GM23338 (cell line): Measurements from ENCODE around the gene ENTR1. TPM values are rescaled to one million over a fixed set of nuclear protein-coding genes. Genes with fewer than 3 reads are reported as not detected.

Experiments
- ATAC-seq: fragments of 200-7000 bp; cut with Tn5 transposase; 3 replicates; pipeline ENCODE4 v1.9.1; 2020
- DNase-seq: peaks from one replicate; pipeline ENCODE4 v3.0.0-alpha.2; 2015; ENCODE audit warnings: low spot score
- H2AFZ ChIP-seq: fragments of 200-600 bp; sonication (generic); 2 replicates; pipeline ENCODE4 v1.8.0; 2016; ENCODE audit warnings: antibody characterized with exemption, mild to moderate bottlenecking, moderate library complexity
- H3F3A ChIP-seq: fragments of 200-600 bp; sonication (generic); replicated peaks from 2 replicates; pipeline ENCODE4 v1.8.0; 2017; ENCODE audit warnings: antibody characterized with exemption, mixed run types, low read depth
- H3K27ac ChIP-seq: fragments of 200-600 bp; sonication (generic); 2 replicates; pipeline ENCODE4 v1.6.1; 2016; ENCODE audit warnings: low read depth
- H3K27me3 ChIP-seq: fragments of 200-600 bp; sonication (generic); 2 replicates; pipeline ENCODE4 v1.8.0; 2016; ENCODE audit warnings: mild to moderate bottlenecking, mixed run types, moderate library complexity; ENCODE audit not compliant: insufficient read depth
- H3K36me3 ChIP-seq: fragments of 200-600 bp; sonication (generic); 2 replicates; pipeline ENCODE4 v1.8.0; 2016; ENCODE audit warnings: mild to moderate bottlenecking; ENCODE audit not compliant: insufficient read depth
- H3K4me1 ChIP-seq: fragments of 200-600 bp; sonication (generic); 2 replicates; pipeline ENCODE4 v1.8.0; 2016; ENCODE audit warnings: mild to moderate bottlenecking, moderate library complexity; ENCODE audit not compliant: insufficient read depth
- H3K4me2 ChIP-seq: fragments of 200-600 bp; sonication (generic); 2 replicates; pipeline ENCODE4 v1.7.1; 2017; ENCODE audit warnings: mixed run types
- H3K4me3 ChIP-seq: fragments of 200-600 bp; sonication (generic); 2 replicates; pipeline ENCODE4 v1.6.1; 2016; ENCODE audit warnings: mixed run types
- H3K79me2 ChIP-seq: fragments of 200-600 bp; sonication (generic); replicated peaks from 2 replicates; pipeline ENCODE4 v1.8.0; 2017; ENCODE audit warnings: mild to moderate bottlenecking; ENCODE audit not compliant: insufficient read depth
- H3K9me2 ChIP-seq: fragments of 200-600 bp; sonication (generic); 2 replicates; pipeline ENCODE4 v1.8.0; 2017; ENCODE audit not compliant: insufficient read depth
- H4K20me1 ChIP-seq: fragments of 200-600 bp; sonication (generic); replicated peaks from 2 replicates; pipeline ENCODE4 v1.8.0; 2017; ENCODE audit warnings: mild to moderate bottlenecking; ENCODE audit not compliant: insufficient read depth
- H3K27ac Mint-ChIP-seq: 2 replicates; pipeline ENCODE4 v1.8.0; 2020; ENCODE audit warnings: inconsistent platforms, mild to moderate bottlenecking, moderate library complexity, mixed read lengths
- H3K27me3 Mint-ChIP-seq: 3 replicates; pipeline ENCODE4 v1.8.0; 2022; ENCODE audit warnings: low read depth, mild to moderate bottlenecking, moderate library complexity, mixed read lengths, inconsistent platforms; ENCODE audit not compliant: insufficient read depth, poor library complexity
- H3K36me3 Mint-ChIP-seq: 3 replicates; pipeline ENCODE4 v1.8.0; 2021; ENCODE audit warnings: low read depth, mild to moderate bottlenecking, inconsistent platforms, moderate library complexity, mixed read lengths
- H3K4me1 Mint-ChIP-seq: 3 replicates; pipeline ENCODE4 v1.8.0; 2020; ENCODE audit warnings: mild to moderate bottlenecking, inconsistent platforms, mixed read lengths
- H3K4me3 Mint-ChIP-seq: 3 replicates; pipeline ENCODE4 v1.8.0; 2021; ENCODE audit warnings: moderate library complexity, mild to moderate bottlenecking, inconsistent platforms, mixed read lengths
- H3K9me3 Mint-ChIP-seq: 3 replicates; pipeline ENCODE4 v1.8.0; 2020; ENCODE audit warnings: moderate library complexity, mild to moderate bottlenecking, inconsistent platforms, mixed read lengths
- CREB1 ChIP-seq: fragments of 250-450 bp; sonication (Bioruptor Pico); IDR thresholded peaks from 2 replicates; pipeline ENCODE4 v1.5.0; 2020; ENCODE audit warnings: low read depth, mild to moderate bottlenecking, moderate library complexity
- EZH2 ChIP-seq: fragments of 200-600 bp; sonication (generic); IDR thresholded peaks from one replicate; pipeline ENCODE4 v1.8.0; 2017; ENCODE audit warnings: antibody characterized with exemption, mild to moderate bottlenecking, low read depth; ENCODE audit not compliant: unreplicated experiment
- EZH2phosphoT487 ChIP-seq: fragments of 200-600 bp; sonication (generic); IDR thresholded peaks from one replicate; pipeline ENCODE4 v1.8.1; 2018; ENCODE audit warnings: antibody characterized with exemption; ENCODE audit not compliant: unreplicated experiment
- JUNB ChIP-seq: IDR thresholded peaks from one replicate; pipeline ENCODE4 v1.6.1; 2016; ENCODE audit warnings: antibody characterized with exemption; ENCODE audit not compliant: unreplicated experiment
- NANOG ChIP-seq: IDR thresholded peaks from 2 replicates; pipeline ENCODE4 v1.6.1; 2016; ENCODE audit warnings: antibody characterized with exemption, borderline replicate concordance
- POLR2AphosphoS5 ChIP-seq: IDR thresholded peaks from 2 replicates; pipeline ENCODE4 v1.6.1; 2016; ENCODE audit warnings: antibody characterized with exemption, low read depth
- STAT1 ChIP-seq: IDR thresholded peaks from one replicate; pipeline ENCODE4 v1.6.1; 2016; ENCODE audit warnings: antibody characterized with exemption; ENCODE audit not compliant: unreplicated experiment
- ZNF114 ChIP-seq: fragments of 250-450 bp; sonication (Bioruptor Pico); IDR thresholded peaks from 2 replicates; pipeline ENCODE4 v1.5.0; 2020; ENCODE audit warnings: mild to moderate bottlenecking, moderate library complexity
- ZNF331 ChIP-seq: fragments of 250-450 bp; sonication (Bioruptor Pico); IDR thresholded peaks from 2 replicates; pipeline ENCODE4 v1.5.0; 2020; ENCODE audit warnings: low read depth, mild to moderate bottlenecking, moderate library complexity
- polyA plus RNA-seq: library from polyadenylated mRNA; unstranded; fragments of >200 nt; fragmentation: Nextera tagmentation; extraction: Ambion mirVana; gene quantifications from 2 replicates; pipeline ENCODE4 v1.2.1, GENCODE V29; 2016
- total RNA-seq: library from RNA; depleted of rRNA; stranded (reverse); fragments of >200 nt; shearing (Covaris generic); gene quantifications from 2 replicates; pipeline ENCODE4 v1.2.3, GENCODE V29; 2014
- TF ChIP-seq, protein P1 (sequence below): fragments of 250-450 bp; sonication (Bioruptor Pico); IDR thresholded peaks from 2 replicates; pipeline ENCODE4 v1.5.0; 2020; ENCODE audit warnings: mild to moderate bottlenecking, moderate library complexity
- TF ChIP-seq, protein P2 (sequence below), 2 experiments: fragments of 200-600 bp in 1 of 2; sonication (generic) in 1 of 2; conservative IDR thresholded peaks; 2 replicates each; pipeline versions ENCODE4 v1.5.1 to v1.6.1; 2016 to 2017; ENCODE audit warnings: antibody characterized with exemption in 2 of 2, low read depth in 2 of 2, mild to moderate bottlenecking in 2 of 2, moderate library complexity in 1 of 2
- TF ChIP-seq, protein P3 (sequence below): IDR thresholded peaks from 2 replicates; pipeline ENCODE4 v1.6.1; 2016; ENCODE audit warnings: antibody characterized with exemption
- TF ChIP-seq, protein P4 (sequence below): IDR thresholded peaks from one replicate; pipeline ENCODE4 v1.6.1; 2018; ENCODE audit warnings: antibody characterized with exemption; ENCODE audit not compliant: unreplicated experiment

Gene ENTR1
- total and polyA plus RNA-seq, 2 experiments from 2014 or later = 25.6 to 91.9 TPM

DNA sequence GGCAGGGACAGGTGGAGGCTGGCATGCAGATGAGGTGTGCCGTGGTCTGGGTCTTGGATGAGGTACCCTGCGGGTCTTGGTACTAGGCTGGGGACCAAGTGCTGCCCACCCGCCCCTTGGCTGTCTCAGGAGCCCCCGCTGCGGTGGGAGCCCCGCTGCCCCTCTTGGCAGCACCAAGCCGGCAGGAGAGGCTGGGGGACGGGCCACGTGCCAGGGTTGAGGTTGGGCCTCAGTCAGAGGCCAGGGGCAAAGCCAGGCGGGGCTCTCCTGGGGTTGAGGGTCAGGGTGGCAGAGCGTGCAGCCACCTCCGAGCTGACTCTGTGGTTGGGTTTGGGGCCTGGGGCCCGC, 38.9 kb downstream of the ENTR1 start:
- Histone ChIP-seq H4K20me1 (no peaks in the 10 kb centered on the region; the same call in 1 of the 2 replicates), H3K4me3 (no peak overlapping the region), H3K9me2 (no peaks in the 10 kb centered on the region), H3K27me3 (no peaks in the 10 kb centered on the region), H3K27ac (no peak overlapping the region), H3K4me1 (no peaks in the 10 kb centered on the region), H3F3A (no peaks in the 10 kb centered on the region), H3K79me2 (no peaks in the 10 kb centered on the region), H3K36me3 (no peaks in the 10 kb centered on the region), H3K4me2 (no peak overlapping the region), H2AFZ (no peak overlapping the region)
- H3K4me3 Mint-ChIP-seq = no peak overlapping the region
- ATAC-seq (no peak), DNase-seq (no peak)
- peaks cover 6% of the 10 kb centered on the region; the same call in 2 of the 3 replicates for H3K36me3 Mint-ChIP-seq
- H3K4me1 Mint-ChIP-seq = no peaks in the 10 kb centered on the region
- TF ChIP-seq, protein P1, sequence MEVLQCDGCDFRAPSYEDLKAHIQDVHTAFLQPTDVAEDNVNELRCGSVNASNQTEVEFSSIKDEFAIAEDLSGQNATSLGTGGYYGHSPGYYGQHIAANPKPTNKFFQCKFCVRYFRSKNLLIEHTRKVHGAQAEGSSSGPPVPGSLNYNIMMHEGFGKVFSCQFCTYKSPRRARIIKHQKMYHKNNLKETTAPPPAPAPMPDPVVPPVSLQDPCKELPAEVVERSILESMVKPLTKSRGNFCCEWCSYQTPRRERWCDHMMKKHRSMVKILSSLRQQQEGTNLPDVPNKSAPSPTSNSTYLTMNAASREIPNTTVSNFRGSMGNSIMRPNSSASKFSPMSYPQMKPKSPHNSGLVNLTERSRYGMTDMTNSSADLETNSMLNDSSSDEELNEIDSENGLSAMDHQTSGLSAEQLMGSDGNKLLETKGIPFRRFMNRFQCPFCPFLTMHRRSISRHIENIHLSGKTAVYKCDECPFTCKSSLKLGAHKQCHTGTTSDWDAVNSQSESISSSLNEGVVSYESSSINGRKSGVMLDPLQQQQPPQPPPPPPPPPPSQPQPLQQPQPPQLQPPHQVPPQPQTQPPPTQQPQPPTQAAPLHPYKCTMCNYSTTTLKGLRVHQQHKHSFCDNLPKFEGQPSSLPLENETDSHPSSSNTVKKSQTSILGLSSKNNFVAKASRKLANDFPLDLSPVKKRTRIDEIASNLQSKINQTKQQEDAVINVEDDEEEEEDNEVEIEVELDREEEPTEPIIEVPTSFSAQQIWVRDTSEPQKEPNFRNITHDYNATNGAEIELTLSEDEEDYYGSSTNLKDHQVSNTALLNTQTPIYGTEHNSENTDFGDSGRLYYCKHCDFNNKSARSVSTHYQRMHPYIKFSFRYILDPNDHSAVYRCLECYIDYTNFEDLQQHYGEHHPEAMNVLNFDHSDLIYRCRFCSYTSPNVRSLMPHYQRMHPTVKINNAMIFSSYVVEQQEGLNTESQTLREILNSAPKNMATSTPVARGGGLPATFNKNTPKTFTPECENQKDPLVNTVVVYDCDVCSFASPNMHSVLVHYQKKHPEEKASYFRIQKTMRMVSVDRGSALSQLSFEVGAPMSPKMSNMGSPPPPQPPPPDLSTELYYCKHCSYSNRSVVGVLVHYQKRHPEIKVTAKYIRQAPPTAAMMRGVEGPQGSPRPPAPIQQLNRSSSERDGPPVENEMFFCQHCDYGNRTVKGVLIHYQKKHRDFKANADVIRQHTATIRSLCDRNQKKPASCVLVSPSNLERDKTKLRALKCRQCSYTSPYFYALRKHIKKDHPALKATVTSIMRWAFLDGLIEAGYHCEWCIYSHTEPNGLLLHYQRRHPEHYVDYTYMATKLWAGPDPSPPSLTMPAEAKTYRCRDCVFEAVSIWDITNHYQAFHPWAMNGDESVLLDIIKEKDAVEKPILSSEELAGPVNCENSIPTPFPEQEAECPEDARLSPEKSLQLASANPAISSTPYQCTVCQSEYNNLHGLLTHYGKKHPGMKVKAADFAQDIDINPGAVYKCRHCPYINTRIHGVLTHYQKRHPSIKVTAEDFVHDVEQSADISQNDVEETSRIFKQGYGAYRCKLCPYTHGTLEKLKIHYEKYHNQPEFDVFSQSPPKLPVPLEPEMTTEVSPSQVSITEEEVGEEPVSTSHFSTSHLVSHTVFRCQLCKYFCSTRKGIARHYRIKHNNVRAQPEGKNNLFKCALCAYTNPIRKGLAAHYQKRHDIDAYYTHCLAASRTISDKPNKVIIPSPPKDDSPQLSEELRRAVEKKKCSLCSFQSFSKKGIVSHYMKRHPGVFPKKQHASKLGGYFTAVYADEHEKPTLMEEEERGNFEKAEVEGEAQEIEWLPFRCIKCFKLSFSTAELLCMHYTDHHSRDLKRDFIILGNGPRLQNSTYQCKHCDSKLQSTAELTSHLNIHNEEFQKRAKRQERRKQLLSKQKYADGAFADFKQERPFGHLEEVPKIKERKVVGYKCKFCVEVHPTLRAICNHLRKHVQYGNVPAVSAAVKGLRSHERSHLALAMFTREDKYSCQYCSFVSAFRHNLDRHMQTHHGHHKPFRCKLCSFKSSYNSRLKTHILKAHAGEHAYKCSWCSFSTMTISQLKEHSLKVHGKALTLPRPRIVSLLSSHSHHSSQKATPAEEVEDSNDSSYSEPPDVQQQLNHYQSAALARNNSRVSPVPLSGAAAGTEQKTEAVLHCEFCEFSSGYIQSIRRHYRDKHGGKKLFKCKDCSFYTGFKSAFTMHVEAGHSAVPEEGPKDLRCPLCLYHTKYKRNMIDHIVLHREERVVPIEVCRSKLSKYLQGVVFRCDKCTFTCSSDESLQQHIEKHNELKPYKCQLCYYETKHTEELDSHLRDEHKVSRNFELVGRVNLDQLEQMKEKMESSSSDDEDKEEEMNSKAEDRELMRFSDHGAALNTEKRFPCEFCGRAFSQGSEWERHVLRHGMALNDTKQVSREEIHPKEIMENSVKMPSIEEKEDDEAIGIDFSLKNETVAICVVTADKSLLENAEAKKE (CRISPR knock-in tag) = no peak
- TF ChIP-seq NANOG (no peak), ZNF331 (CRISPR knock-in tag) (no peak), STAT1 (no peak), EZH2phosphoT487 (no peak), ZNF114 (CRISPR knock-in tag) (no peak), CREB1 (no peak), EZH2 (no peak), POLR2AphosphoS5 (no peak), JUNB (no peak)
- TF ChIP-seq, protein P2, sequence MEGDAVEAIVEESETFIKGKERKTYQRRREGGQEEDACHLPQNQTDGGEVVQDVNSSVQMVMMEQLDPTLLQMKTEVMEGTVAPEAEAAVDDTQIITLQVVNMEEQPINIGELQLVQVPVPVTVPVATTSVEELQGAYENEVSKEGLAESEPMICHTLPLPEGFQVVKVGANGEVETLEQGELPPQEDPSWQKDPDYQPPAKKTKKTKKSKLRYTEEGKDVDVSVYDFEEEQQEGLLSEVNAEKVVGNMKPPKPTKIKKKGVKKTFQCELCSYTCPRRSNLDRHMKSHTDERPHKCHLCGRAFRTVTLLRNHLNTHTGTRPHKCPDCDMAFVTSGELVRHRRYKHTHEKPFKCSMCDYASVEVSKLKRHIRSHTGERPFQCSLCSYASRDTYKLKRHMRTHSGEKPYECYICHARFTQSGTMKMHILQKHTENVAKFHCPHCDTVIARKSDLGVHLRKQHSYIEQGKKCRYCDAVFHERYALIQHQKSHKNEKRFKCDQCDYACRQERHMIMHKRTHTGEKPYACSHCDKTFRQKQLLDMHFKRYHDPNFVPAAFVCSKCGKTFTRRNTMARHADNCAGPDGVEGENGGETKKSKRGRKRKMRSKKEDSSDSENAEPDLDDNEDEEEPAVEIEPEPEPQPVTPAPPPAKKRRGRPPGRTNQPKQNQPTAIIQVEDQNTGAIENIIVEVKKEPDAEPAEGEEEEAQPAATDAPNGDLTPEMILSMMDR (conservative IDR thresholded peaks at IDR 0.05; ENCODE audit: low read depth in 2 of 2) = no peak
- TF ChIP-seq, protein P3, sequence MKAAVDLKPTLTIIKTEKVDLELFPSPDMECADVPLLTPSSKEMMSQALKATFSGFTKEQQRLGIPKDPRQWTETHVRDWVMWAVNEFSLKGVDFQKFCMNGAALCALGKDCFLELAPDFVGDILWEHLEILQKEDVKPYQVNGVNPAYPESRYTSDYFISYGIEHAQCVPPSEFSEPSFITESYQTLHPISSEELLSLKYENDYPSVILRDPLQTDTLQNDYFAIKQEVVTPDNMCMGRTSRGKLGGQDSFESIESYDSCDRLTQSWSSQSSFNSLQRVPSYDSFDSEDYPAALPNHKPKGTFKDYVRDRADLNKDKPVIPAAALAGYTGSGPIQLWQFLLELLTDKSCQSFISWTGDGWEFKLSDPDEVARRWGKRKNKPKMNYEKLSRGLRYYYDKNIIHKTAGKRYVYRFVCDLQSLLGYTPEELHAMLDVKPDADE = no peak
- TF ChIP-seq, protein P4, sequence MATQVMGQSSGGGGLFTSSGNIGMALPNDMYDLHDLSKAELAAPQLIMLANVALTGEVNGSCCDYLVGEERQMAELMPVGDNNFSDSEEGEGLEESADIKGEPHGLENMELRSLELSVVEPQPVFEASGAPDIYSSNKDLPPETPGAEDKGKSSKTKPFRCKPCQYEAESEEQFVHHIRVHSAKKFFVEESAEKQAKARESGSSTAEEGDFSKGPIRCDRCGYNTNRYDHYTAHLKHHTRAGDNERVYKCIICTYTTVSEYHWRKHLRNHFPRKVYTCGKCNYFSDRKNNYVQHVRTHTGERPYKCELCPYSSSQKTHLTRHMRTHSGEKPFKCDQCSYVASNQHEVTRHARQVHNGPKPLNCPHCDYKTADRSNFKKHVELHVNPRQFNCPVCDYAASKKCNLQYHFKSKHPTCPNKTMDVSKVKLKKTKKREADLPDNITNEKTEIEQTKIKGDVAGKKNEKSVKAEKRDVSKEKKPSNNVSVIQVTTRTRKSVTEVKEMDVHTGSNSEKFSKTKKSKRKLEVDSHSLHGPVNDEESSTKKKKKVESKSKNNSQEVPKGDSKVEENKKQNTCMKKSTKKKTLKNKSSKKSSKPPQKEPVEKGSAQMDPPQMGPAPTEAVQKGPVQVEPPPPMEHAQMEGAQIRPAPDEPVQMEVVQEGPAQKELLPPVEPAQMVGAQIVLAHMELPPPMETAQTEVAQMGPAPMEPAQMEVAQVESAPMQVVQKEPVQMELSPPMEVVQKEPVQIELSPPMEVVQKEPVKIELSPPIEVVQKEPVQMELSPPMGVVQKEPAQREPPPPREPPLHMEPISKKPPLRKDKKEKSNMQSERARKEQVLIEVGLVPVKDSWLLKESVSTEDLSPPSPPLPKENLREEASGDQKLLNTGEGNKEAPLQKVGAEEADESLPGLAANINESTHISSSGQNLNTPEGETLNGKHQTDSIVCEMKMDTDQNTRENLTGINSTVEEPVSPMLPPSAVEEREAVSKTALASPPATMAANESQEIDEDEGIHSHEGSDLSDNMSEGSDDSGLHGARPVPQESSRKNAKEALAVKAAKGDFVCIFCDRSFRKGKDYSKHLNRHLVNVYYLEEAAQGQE = no peak
- peaks cover 8% of the 10 kb centered on the region for H3K27me3 Mint-ChIP-seq
- H3K27ac Mint-ChIP-seq = no peak overlapping the region
- H3K9me3 Mint-ChIP-seq = no peaks in the 10 kb centered on the region
